G401 (cell line): ENCODE results near the gene GPHA2. TPM values are rescaled to one million over a fixed set of nuclear protein-coding genes. Genes with fewer than 3 reads are reported as not detected.
"Not testable (repeated sequence)": the region's sequence is repeated elsewhere in the genome, so short reads cannot be mapped to it uniquely, and the experiment has no call there.

Experiments
- DNase-seq: peaks from one replicate; pipeline ENCODE4 v3.0.0-alpha.2; 2015; ENCODE audit warnings: low spot score
- in situ Hi-C: cut with HindIII; loops from 2 replicates; pipeline ENCODE4 v1.10.0; 2016; ENCODE audit warnings: low sequenced_read_pairs, mixed read lengths
- total RNA-seq: library from RNA; depleted of rRNA; stranded (reverse); fragments of >200 nt; shearing (Covaris generic); gene quantifications from 2 replicates; pipeline ENCODE4 v1.2.3, GENCODE V29; 2014; rRNA removed

The GPHA2 gene
- 0.54 and 0.80 TPM in 2 replicates for total RNA-seq

DNA sequence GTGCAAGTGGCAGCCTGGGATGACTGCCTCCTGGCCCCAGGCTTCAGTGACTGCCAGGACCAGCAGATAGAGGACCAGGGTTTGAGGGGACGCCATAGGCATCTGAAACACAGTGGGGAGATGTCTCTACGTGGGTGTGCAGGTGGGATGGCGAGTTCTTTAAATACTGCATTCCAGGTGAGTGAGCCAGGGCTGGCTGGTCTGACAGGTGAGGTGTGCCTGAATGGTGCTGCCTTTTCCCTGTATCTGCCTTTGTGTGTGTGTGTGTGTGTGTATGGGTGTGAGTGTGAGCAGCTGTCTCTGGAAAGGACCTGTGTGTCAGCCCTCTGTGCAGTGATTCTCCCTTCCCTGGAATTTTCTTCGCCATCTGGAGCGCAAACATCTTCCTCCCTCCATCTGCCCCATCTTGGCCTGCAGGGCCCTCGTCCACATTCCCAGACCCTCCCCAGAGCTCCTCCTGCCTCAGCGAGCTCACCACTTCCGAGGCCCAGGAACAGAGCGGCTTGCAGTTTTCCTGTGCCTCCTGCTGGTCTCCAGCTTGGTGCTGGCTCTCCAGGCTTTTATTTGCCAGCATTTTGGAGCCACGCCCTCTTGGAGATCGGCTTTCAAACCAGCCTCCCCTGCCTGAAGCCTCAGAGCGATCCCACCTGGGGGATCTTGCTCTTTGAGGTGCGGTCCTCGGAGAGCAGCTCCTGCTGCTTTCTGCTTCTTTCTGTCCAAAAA, at the start of gene GPHA2:
GPHA2 (minus strand) TSS at position 535 of the 723 bp plus-strand sequence; CDS start at position 102, 433 bp downstream.
- peak; percentile 75 for DNase-seq
- in situ Hi-C loops = no loop called here

GRCh38 chr11:64983339-64983738, 47.6 kb upstream of the GPHA2 start:
- in situ Hi-C loops = not testable (repeated sequence)

GRCh38 chr11:64976651-64977050, 41.0 kb upstream of the GPHA2 start:
- in situ Hi-C loops = no loop called here
- DNase-seq = no peak

More at GRCh38 chr11:64983339-64983738, 47.6 kb upstream of the GPHA2 start:
- DNase-seq = not testable (repeated sequence)

DNA sequence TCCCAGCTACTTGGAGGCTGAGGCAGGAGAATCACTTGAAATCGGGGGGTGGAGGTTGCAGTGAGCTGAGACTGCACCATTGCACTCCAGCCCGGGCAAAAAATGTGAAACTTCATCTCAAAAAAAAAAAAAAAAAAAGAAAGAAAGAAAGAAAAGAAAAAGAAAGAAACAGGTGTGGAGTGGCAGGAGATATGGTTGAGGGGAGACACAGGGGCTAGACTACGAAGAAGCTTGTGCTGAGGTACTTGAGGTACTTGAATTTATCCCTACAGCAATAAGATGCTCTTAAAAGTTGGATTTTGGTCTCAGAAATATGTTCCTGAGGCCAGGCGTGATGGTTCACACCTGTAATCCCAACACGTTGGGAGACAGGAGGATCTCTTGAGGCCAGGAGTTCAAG, 38.4 kb upstream of the GPHA2 start:
- no peak for DNase-seq
- in situ Hi-C loops = no loop called here

GRCh38 chr11:64971421-64972233, 35.9 kb upstream of the GPHA2 start, which contains the start of gene MAJIN:
TSS of gene MAJIN (minus strand) at chr11:64972108. CDS start at chr11:64959405, 12,703 bp downstream.
- in situ Hi-C loops = no loop called here
- peak; percentile 84 for DNase-seq

- in situ Hi-C loops = no loop called here
- no peak for DNase-seq
These were observed 35.0 kb upstream of the GPHA2 start for GRCh38 chr11:64970731-64971151.

DNA sequence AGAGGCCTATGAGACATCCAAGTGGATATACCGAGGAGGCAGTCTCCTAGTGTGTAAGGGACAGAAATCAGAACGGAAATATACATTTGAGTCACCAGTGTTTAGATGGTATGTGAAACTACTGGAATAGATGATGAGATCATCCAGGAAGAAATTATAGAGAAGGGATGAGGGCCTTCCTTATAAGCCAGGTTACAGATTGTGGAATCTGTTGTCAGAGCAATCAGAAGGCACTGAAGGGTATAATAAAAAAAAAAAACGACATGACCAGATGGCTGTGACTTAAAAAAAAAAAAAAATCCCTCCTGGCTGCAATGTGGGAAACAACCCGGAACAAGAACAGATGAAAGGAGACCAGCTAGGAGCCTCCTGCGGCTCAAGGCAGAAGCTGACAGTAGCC, 33.5 kb upstream of the GPHA2 start:
- peak; percentile 91 for DNase-seq
- in situ Hi-C loops = no loop called here

GRCh38 chr11:64967375-64967774, 31.7 kb upstream of the GPHA2 start:
- in situ Hi-C loops = no loop called here
- no peak for DNase-seq

DNA sequence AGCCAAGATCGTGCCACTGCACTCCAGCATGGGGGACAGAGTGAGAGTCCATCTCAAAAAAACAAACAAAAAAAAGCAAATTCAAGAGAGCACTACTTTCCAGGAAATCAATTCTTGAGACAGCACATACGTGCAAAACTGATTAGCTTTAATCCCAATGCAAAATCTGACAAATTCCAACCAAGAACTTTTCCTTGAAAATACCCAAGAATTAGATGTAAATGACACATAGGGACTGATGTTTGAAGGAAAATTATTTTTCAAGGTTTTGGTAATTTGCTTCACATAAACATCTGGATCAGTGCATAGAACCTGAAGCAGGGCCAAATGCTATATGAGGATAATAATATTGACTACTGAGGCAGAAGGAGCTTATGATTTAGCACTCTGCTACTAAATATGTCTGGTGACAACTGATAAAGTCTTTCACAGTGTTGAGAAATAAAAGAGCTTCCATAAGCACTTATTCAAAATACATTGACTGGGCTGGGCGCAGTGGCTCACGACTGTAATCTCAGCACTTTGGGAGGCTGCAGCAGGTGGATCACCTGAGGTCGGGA, 27.5 kb upstream of the GPHA2 start:
- DNase-seq = no peak
- in situ Hi-C loops = no loop called here

DNA sequence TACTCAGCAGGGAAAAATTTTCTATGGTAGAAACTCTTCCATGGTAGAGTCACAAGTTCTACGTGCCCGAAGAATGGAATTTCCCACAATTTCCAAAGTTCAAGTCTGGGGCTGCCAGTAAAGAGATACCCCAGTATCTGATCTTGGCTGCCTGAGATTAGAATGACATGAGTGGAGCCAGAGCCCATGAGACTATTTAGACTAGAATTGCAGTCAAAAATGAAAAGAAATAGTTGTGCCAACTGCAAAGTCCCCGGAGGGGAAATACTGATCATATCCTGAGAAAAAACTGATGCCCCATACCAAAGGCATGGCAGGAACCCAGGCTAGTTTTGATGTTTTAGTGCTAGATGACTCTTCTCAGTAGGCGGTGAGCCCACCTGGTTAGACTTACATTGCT, 25.0 kb upstream of the GPHA2 start:
- in situ Hi-C loops = no loop called here
- no peak for DNase-seq

- in situ Hi-C loops = no loop called here
- no peak for DNase-seq
These were observed 23.8 kb upstream of the GPHA2 start for GRCh38 chr11:64959498-64959897.

DNA sequence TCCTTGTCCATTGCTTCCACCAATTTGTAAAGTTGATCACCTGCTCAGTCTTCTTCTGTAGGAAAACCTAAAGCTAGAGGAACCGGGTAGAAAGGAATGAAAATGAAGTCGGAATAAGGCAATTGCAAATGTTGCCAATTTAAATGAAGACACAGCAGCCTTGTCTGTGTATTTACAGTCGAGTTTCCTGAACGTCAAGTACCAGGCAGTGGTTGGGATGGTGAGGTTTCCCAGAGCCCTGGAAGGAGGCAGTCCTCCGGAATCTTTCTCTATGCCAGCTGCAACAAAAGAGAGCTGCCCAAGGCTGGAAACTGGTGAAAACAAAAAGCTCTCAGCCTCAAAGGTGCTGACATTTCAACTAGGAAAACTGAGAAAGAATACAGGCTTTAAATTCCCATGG, 18.5 kb upstream of the GPHA2 start:
- DNase-seq = no peak
- in situ Hi-C loops = no loop called here

- in situ Hi-C loops = no loop called here
These were observed 15.8 kb upstream of the GPHA2 start for GRCh38 chr11:64951529-64951928.

DNA sequence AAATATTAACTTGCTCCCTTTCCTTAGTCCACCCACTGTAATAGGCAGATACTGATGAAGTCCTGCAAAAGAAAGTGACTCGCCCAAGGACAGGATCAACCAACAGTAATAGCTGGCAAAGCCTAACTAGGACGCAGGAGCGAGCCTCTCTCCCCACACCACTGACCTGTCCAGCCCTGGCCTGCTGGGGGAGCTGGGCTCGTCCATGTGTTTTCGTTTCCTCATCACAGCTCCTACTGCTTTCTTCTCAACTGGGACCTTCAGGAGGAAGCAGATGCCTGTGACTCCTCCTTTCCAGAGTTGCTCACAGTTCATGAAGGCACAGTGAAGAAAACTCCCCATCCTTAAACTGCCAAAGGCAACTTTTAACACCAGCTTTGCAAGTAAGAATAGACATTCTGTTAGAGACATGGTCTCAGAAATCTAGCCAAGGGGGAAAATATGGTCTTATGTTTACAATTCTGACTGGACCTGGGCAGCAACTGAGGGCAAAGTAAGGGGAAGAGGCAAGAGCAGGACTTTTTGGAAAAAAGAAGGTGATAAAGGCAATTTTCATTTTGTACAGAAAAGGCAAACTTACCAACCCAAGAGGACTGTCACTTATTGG, 11.6 kb upstream of the GPHA2 start:
- in situ Hi-C loops = no loop called here
- DNase-seq = no peak

More at GRCh38 chr11:64951529-64951928, 15.8 kb upstream of the GPHA2 start:
- DNase-seq = no peak

- no peak for DNase-seq
- in situ Hi-C loops = no loop called here
These were observed 846 bp upstream of the GPHA2 start for GRCh38 chr11:64936539-64936938.

- DNase-seq = peak; percentile 40
- in situ Hi-C loops = no loop called here
These were observed 873 bp downstream of the GPHA2 start for GRCh38 chr11:64934682-64935358.

DNA sequence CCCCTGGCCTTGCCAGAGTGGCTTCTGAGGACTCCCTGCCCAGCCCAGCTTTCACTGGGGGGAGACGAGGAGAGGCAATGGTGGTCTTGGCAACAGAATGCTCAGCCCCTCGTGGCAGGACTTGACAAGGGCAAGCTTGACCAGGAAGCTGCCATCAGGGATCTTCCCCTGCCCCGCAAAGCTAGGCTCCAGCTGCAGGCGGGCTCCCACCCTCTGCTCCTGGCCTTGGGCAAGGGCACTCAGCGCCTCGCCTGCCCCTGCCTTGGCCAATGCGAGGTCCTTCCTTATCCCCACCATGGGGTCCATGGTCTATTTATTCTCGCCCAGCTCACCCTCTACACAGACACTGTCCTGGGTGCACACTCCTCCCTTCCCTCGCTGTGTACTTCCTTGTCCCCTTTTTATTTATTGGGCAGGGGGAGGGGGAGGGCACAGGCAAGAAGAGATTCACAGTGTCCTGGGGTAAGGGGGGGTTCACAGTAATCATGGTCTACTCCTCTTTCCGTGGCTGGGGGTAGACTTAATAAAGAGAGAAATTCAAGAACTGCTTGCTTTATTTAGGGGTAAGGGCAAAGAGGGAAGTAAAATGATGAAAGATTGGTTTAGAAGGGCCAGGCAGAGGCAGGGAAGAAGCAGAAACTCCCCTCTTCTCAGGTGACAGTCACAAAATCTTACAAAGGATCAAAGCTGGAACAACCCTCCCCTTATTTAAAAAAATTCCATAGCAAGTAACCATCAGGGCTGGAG, 1.6 kb downstream of the GPHA2 start:
- in situ Hi-C loops = no loop called here
- no peak for DNase-seq

DNA sequence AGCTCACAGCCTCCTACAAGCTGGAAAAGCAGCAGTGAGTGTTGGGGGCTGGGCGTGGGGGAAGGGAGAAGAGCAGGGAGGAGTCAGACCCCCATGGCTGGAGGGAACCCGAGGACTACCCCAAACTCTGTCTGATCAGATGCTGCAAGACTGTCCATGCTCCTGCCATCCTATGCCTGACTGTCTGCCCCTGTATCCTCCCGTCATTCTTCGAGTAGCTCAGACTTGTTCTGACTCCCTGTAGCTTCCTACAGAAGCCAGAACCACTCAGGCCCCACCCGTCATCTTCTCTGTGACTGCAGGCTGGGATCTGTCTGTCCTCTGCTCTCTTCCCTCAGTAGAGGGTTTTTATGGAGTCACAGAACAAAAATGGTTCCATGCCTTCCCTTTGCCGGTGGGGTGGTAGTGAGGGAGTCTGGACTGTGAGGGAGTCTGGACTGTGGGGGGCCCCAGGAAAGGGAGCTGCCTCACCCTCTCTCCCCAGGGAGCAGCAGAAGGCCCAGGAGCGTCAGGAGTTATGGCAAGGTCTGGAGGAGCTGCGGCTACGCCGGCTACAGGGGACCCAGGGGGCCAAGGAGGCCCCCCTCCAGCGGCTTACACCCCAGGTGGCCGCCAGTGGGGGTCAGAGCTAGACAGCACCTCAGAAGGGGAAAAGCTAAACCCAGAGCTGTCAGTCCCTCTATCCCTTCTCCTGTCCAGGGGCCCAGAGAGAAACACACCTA, 2.3 kb downstream of the GPHA2 start:
- no peak for DNase-seq
- in situ Hi-C loops = no loop called here
